Large intestine (tissue), 3 donors: ENCODE data around the gene MR1. TPM values are rescaled to one million over a fixed set of nuclear protein-coding genes. Genes with fewer than 3 reads are reported as not detected.

Source experiments
- DNase-seq, 2 donors: peaks; one replicate each; pipeline versions ENCODE4 v3.0.0 to v3.0.0-alpha.2; 2013
- H3K27ac ChIP-seq: one replicate; pipeline ENCODE4 v1.5.1; 2013; ENCODE audit warnings: low read length
- H3K27me3 ChIP-seq: 2 replicates; pipeline ENCODE4 v1.6.1; 2013; ENCODE audit warnings: low read length; ENCODE audit not compliant: control insufficient read depth, insufficient read depth
- H3K36me3 ChIP-seq: 2 replicates; pipeline ENCODE4 v1.6.1; 2013; ENCODE audit warnings: low read length; ENCODE audit not compliant: control insufficient read depth, insufficient read depth
- H3K4me1 ChIP-seq: one replicate; pipeline ENCODE4 v1.6.1; 2013; ENCODE audit warnings: low read length; ENCODE audit not compliant: control insufficient read depth, insufficient read depth
- H3K4me3 ChIP-seq: one replicate; pipeline ENCODE4 v1.5.1; 2013; ENCODE audit warnings: low read length
- H3K9me3 ChIP-seq: one replicate; pipeline ENCODE4 v1.6.1; 2013; ENCODE audit warnings: mild to moderate bottlenecking, low read depth, low read length, moderate library complexity; ENCODE audit not compliant: control insufficient read depth
- WGBS: methylation state at CpG from one replicate; pipeline ENCODE4 v1.1.5; 2013; ENCODE audit warnings: low lambda C conversion rate; ENCODE audit not compliant: insufficient coverage; 5-methylcytosine and 5-hydroxymethylcytosine counted together
- polyA plus RNA-seq: library from polyadenylated mRNA; unstranded; fragments of 120-200 nt; gene quantifications from one replicate; pipeline ENCODE4 v1.2.1, GENCODE V29; 2013

Gene MR1
- polyA plus RNA-seq, 1 donor: 10.9 TPM

DNA sequence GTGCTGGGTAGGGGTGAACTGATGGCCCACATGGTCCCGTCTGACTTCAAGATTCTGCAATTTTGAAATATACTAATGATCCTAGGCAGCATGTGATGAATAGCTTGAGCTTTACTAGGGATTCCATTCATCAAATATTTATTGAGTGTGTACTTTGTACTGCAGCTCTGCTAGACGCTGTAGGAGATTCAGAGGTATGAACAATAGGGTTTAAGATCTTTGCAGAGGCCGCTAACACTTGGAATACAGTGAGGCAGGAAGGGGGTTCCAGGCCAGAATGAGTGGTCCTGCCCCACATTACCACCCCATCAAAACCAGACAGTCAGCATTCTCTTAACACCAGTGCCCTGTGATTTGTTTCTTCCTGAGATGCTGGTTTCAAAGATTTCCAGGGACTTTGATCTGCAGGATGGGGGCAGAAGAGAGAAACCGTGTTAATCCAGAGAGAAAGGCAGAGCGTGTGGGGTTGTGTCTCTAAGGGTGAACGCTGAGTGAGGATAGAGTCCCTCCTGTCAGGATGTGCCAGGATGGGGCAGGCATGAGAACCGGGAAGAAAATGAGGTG, 74.6 kb downstream of the MR1 start:
- Histone ChIP-seq H3K9me3 (no peaks in the 10 kb centered on the region), H3K4me3 (no peak overlapping the region), H3K36me3 (no peaks in the 10 kb centered on the region), H3K27ac (peak overlapping the region; percentile 22), H3K4me1 (peaks cover 50% of the 10 kb centered on the region), H3K27me3 (no peaks in the 10 kb centered on the region)
- DNase-seq: peak in 1 of 2 donors; percentile 67
- WGBS: 48% methylated on average over 3 of the region's 7 CpGs

DNA sequence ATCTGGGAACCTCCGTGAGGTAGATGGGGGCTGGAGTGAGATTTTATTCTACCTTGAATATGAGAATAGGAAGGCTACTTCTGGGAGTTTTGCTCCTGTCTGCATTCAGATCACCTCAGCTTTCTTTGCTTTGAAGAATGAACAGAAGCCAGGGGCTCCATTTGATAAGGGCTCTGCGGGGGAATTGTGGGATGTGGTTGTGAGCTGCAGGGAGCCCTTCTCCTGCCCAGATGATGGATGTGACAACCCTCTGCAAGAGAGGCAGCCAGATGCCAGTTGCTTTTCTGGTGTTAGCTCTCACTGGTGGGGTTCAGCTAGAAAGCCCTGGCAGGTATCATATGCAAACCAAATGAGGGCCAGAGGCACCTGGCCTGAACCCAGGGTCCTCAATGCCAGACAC, 76.2 kb downstream of the MR1 start:
- no peaks in the 10 kb centered on the region for H3K36me3 ChIP-seq
- WGBS: no CpG with 5 or more reads among the region's 2 CpGs
- no peak for DNase-seq

More for the DNA sequence above, 76.2 kb downstream of the MR1 start:
- Histone ChIP-seq H3K27me3 (no peaks in the 10 kb centered on the region), H3K27ac (no peak overlapping the region), H3K9me3 (no peaks in the 10 kb centered on the region), H3K4me3 (no peak overlapping the region), H3K4me1 (peaks cover 42% of the 10 kb centered on the region)

Other genes with a start within 250 kb of the MR1 start
- 2.1 TPM for gene KIAA1614, start 121.1 kb upstream of the MR1 start, polyA plus RNA-seq
- 18.7 TPM for gene STX6, start 11.1 kb upstream of the MR1 start, polyA plus RNA-seq
- gene IER5, start 54.7 kb downstream of the MR1 start, polyA plus RNA-seq: 8.2 TPM